NCI-H1436 (cell line): Measurements from ENCODE around the gene TULP3.
A peak's percentile ranks its signal among the peaks of the same experiment; 100 is the strongest.
"Not testable (repeated sequence)": the region's sequence is repeated elsewhere in the genome, so short reads cannot be mapped to it uniquely, and the experiment has no call there.

Experiments
- DNase-seq: peaks from one replicate; lab custom pipeline; 2025; lab: John Stamatoyannopoulos, UW

Gene TULP3

GRCh38 chr12:2890388-2891239, at the start of gene TULP3:
Gene TULP3 (plus strand): TSS chr12:2890891. CDS start chr12:2890948, 57 bp downstream.
- DNase-seq, result peak; percentile 97

DNA sequence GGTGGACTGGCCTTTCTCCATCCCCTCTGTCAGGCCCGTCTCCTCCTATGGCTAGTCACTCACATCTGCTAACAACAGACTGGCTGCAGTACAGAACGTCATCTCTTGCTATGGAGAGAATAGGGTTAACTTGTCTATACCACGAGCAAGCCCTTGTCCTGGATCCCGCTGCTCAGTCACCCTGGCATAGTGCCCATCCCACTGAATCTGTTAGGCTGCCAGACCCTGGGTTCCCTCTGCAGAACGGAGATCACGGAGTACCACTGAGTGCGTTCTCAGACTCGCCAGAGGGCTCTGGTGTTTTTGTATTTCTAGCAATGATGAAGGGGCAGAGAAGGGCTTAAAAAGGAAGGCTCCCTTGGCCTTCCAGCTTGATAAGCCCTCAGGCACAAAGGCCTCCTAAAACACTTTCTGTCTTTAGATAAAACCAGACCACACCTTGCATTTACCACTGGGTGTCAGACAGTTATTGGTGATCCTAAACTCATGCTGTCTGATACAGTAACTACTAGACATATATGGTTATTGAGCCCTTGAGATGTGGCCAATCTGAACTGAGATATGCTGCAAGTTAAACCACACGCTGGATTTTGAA, 49.5 kb upstream of the TULP3 start:
- DNase-seq, result no peak

DNA sequence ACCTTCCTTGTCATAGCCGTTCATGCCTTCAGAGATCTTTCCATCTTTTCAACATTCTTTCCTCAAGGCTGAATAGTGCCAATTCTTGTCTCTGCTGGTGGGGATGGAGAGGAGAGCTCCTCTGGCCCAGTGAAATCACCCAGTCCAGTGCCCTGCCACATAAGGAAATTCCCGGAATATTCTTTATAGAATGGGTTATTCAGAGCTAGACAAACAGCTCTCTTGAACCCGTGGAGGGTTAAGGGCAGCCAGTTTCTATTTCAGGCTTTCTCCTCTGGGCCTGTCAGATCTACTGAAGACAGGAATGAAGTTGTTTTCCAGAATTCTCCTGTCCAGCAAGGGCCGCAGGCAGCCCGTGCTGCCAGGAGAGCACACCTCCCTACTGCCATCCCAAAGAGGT, 47.7 kb upstream of the TULP3 start:
- DNase-seq, result no peak

DNA sequence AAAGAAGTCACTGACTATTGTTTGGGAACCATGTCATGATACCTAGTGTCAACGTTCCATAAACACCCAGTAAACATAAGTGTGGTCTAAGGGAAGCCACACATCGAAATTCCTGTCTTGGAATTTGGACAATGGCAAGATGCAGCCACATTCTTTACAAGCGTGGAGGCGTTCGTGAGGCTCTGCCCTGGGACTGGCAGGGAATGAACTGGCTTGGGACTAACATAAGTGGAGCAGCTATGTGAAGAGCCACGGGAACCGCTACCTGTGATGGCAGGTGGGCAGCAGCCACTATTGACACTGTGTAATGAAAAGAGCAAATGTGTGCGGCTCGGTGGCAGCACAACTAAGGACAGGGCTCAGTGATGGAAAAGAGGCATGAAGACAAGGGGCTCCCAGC, 45.9 kb upstream of the TULP3 start:
- DNase-seq, result no peak

DNA sequence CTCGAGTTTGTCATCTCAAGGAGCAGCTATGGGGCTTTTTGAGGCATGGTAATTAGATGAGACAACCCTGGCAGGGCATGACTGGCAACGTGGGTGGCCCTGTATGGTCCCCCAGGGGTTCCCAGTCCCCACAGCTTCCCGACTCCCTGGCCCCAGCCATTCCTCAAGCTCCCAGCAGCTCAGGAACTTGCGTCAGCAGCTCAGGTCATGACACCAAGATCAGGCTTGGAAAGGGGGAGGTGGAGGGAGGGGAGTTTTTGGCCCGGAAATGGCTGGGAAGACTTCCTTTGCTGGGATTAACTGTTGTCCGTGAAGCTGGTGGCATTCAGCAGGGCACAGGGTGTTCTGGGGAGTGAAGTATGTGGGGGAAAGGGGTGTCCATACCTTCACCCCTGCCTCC, 45.4 kb upstream of the TULP3 start:
- DNase-seq, result no peak

DNA sequence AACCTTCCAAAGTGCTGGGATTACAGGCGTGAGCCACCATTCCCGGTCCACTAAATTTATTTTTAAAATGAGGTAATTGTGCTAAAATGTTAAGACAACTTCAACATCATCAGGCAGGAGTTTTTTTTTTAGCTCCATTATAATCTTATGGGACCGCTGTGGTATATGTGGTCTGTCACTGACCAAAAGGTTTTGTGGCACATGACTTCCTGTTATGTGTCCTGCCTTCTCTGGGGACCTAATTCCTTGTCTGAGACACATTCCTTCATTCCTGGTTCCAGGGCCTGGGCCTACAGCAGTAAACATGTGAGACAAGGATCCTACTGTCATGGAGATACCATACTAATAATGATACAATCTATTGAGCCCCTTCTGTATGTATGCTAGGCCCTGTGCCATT, 38.8 kb upstream of the TULP3 start:
- DNase-seq, result no peak

GRCh38 chr12:2853626-2854025, 37.1 kb upstream of the TULP3 start:
- DNase-seq, result peak; percentile 19

GRCh38 chr12:2854669-2855453, 35.8 kb upstream of the TULP3 start:
- DNase-seq, result no peak

DNA sequence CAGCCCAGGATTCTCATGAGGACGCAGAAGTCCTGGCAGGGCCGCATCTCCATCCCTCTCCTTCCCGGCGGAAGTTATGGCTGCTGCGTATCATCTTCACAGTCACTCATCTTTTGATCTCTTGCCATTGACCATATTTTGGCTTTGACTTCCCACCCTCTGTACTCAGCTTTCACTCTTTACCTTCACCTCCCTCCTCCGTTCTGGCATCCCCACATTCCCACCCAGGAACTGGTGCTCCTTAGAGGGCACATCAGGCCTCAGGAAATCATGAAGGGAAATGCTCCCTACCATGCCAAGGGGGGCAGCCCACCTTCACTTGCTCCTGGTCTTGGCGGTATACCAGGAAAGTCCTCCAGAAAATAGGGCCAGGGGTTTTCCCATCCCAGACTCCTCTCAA, 35.1 kb upstream of the TULP3 start:
- DNase-seq, result no peak

DNA sequence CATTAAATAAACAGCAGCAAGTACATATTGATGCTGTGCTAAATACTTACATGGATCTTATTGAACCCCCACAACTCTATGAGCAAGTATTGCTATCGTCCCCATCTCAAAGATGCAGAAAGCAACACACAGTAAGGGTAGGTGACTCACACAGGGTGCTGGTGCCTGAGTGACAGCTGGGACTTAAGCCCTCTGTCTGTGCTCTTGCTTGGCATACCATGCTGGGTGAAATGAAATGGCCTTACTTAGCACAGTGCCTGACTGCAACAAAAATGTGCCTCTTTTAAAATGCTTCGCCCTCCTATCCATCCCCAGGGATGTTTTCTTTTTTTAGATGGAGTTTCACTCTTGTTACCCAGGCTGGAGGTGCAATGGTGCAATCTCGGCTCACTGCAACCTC, 34.6 kb upstream of the TULP3 start:
- DNase-seq, result no peak

- peak; percentile 40 for DNase-seq
These were observed 33.7 kb upstream of the TULP3 start, which contains the start of gene TEX52 for GRCh38 chr12:2857021-2857431. Gene TEX52 (minus strand): TSS chr12:2857039. CDS start chr12:2857026, 13 bp downstream.

- no peak for DNase-seq
These were observed 33.1 kb upstream of the TULP3 start for GRCh38 chr12:2857576-2857975.

- DNase-seq, result no peak
These were observed 32.4 kb upstream of the TULP3 start for GRCh38 chr12:2858334-2858733.

GRCh38 chr12:2858944-2859421, 31.7 kb upstream of the TULP3 start:
- no peak for DNase-seq

DNA sequence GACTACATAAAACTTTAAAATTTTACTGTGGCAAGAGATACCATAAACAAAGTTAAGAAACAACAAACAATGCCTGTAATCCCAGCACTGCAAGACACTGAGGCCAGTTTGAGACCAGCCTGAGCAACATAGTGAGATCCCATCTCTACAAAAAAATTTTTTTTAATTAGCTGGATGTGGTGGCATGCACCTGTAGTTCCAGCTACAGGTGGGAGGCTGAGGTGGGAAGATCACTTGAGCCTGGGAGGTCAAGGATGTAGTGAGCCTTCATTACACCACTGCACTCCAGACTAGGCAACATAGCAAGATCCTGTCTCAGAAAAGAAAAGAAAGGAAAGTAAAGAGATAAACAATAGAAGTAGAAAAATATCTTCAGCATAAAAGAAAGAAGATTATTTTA, 30.5 kb upstream of the TULP3 start:
- no peak for DNase-seq

DNA sequence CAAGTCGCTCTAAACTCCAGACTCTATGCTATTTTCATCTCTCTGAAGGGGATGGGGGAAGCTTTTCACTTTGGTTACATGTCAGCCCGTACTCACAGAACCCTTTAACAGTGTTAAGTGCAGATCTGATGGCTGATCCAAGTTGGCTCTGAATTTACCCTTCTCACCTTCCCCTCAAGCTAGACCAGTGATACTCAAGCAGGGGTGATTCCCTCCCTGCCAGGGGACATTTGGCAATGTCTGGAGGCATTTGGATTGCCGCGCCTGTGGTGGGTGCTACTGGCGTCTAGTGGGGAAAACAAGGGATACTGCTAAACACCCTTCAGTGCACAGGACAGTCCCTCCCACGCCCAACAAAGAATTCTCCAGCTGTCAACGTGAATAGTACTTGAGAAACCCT, 27.8 kb upstream of the TULP3 start:
- no peak for DNase-seq

GRCh38 chr12:2863402-2863801, 27.3 kb upstream of the TULP3 start:
- not testable (repeated sequence) for DNase-seq

GRCh38 chr12:2864198-2864597, 26.5 kb upstream of the TULP3 start:
- no peak for DNase-seq

GRCh38 chr12:2868986-2869632, 21.6 kb upstream of the TULP3 start:
- not testable (repeated sequence) for DNase-seq

DNA sequence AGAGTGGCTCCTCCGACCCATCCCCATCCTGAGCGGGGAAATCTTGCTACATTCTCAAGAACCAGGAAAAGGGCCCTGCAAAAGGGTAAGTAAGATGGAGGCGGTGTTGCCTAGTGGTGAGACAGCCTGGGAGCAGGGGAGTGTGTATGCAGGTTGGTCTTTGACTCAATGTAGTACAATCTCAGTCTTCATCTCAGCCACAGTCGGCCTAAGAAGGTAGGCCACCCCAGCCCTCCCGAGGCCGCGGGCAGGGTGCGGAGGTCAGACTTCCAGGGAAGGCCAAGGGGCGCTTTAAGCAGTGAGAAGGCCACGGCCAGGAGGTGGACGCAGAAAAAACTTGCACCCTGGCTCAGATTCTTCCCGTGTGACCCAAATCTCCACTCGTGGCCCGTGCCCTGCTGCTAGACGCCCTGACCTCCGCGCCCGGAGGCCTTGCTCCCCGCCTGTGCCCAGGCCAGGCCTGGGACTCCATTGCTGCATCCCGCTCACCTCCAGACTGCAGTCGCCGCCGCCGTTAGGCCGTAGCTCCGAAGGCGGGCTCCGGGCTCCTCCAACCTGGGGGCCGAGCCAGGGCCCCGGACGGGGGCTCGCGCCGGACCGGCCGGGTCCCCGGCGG, 14.2 kb upstream of the TULP3 start:
- no peak for DNase-seq
